Right kidney (tissue), 9 donors: ENCODE data around the gene BRCA2.

ENCODE experiments used
- DNase-seq: peaks from one replicate; pipeline ENCODE4 v3.0.0-alpha.2; 2016
- long read RNA-seq, 8 donors: transcript quantifications; one replicate each; lab custom pipeline, GENCODE V29; 2026

The BRCA2 gene, protein sequence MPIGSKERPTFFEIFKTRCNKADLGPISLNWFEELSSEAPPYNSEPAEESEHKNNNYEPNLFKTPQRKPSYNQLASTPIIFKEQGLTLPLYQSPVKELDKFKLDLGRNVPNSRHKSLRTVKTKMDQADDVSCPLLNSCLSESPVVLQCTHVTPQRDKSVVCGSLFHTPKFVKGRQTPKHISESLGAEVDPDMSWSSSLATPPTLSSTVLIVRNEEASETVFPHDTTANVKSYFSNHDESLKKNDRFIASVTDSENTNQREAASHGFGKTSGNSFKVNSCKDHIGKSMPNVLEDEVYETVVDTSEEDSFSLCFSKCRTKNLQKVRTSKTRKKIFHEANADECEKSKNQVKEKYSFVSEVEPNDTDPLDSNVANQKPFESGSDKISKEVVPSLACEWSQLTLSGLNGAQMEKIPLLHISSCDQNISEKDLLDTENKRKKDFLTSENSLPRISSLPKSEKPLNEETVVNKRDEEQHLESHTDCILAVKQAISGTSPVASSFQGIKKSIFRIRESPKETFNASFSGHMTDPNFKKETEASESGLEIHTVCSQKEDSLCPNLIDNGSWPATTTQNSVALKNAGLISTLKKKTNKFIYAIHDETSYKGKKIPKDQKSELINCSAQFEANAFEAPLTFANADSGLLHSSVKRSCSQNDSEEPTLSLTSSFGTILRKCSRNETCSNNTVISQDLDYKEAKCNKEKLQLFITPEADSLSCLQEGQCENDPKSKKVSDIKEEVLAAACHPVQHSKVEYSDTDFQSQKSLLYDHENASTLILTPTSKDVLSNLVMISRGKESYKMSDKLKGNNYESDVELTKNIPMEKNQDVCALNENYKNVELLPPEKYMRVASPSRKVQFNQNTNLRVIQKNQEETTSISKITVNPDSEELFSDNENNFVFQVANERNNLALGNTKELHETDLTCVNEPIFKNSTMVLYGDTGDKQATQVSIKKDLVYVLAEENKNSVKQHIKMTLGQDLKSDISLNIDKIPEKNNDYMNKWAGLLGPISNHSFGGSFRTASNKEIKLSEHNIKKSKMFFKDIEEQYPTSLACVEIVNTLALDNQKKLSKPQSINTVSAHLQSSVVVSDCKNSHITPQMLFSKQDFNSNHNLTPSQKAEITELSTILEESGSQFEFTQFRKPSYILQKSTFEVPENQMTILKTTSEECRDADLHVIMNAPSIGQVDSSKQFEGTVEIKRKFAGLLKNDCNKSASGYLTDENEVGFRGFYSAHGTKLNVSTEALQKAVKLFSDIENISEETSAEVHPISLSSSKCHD (N-terminal part only)
- long read RNA-seq, donor 1 = 0 reads
- long read RNA-seq, donor 2 = 0 reads
- long read RNA-seq, donor 3 = 0 reads
- long read RNA-seq, donor 4 = 0 reads
- long read RNA-seq, donor 5, partial matches to known transcripts = 0 of 1 reads
- long read RNA-seq, donor 5, other reads (novel, unspliced or antisense) = 0 of 1 reads
- long read RNA-seq, donor 6 = 0 reads
- long read RNA-seq, donor 7 = 0 reads
- long read RNA-seq, donor 8 = 0 reads

DNA sequence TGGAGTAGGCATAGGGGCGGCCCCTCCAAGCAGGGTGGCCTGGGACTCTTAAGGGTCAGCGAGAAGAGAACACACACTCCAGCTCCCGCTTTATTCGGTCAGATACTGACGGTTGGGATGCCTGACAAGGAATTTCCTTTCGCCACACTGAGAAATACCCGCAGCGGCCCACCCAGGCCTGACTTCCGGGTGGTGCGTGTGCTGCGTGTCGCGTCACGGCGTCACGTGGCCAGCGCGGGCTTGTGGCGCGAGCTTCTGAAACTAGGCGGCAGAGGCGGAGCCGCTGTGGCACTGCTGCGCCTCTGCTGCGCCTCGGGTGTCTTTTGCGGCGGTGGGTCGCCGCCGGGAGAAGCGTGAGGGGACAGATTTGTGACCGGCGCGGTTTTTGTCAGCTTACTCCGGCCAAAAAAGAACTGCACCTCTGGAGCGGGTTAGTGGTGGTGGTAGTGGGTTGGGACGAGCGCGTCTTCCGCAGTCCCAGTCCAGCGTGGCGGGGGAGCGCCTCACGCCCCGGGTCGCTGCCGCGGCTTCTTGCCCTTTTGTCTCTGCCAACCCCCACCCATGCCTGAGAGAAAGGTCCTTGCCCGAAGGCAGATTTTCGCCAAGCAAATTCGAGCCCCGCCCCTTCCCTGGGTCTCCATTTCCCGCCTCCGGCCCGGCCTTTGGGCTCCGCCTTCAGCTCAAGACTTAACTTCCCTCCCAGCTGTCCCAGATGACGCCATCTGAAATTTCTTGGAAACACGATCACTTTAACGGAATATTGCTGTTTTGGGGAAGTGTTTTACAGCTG is at the start of gene BRCA2, which contains the start of gene ZAR1L:
Gene BRCA2 (plus strand): TSS at position 271 of the 790 bp plus-strand sequence. CDS start 953 bp downstream, outside the sequence.
Gene ZAR1L (minus strand): TSS at position 126 of the 790 bp plus-strand sequence. CDS start 3,438 bp downstream, outside the sequence.
- DNase-seq = peak; percentile 92

- no peak for DNase-seq
Measured at GRCh38 chr13:32265726-32266125, 49.6 kb upstream of the BRCA2 start.

DNA sequence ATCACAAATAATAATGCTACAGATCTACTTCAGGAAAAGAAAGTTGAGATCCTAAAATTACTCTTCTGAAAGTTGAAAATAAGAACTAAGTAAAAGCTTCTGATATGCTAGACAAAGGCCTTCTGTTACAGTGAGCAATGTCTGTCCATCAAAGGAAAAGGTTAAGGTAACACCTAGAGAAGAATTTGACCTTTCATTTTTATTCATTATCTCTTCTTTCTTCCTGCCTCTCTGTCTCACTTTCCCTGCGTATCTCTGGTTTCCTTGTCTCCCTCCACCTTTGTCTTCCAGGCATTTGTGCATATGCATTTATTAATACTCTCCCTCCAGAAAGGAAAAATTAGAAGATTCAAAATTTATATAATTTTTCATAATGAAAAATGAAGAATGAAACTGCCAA is 49.2 kb upstream of the BRCA2 start:
- no peak for DNase-seq

DNA sequence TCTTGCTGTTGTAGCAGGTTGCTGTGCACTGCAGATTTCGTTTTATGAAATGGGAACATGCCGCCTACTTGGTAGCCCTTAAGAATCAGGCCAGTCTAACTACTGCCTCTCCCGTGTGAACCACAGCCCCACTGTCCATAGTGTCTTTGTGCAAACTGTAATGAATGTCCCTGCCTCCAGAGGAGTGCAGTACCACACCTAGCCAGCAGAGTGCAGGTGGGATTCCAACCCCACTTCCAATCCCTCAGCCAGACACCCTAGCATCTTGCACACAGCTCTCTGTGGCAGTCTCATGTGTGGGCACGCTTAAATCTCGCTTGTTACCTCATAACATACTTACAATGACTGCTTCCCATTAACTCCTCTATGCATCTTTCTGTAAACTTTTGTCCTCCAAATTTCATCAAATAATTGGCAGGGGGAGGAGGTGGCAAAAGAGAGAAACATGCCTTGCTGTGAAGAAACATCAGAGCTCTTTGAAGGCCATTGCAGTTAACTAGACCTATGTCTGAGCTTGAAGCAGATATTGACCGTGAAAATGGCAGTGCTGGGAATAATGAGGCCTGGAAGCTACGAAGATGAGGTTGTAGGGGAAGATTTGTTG is 47.4 kb upstream of the BRCA2 start:
- DNase-seq = no peak

GRCh38 chr13:32272021-32272683 is 43.2 kb upstream of the BRCA2 start:
- DNase-seq = no peak

DNA sequence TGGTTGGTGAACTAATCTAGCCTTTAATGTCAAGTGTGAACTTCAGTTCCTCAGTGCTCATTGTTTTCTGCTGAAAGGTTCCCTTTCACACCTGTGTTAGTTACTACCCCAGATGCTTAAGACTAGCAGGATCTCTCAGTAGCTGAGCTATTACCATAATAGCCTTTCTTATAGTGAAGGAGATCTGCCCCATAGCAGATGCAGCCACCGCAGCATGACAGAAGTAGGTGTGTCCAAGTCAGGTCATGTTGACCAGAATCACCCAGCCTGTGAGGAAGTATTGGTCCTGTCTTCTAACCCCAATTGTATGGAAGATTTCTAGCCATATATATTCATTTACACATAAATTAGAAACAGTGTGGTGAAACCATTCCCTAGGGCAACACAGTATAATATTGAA is 37.5 kb upstream of the BRCA2 start:
- DNase-seq = no peak

- no peak for DNase-seq
Measured at GRCh38 chr13:32278426-32278825, 36.9 kb upstream of the BRCA2 start.

GRCh38 chr13:32281096-32281495 is 34.2 kb upstream of the BRCA2 start:
- no peak for DNase-seq

- DNase-seq = no peak
Measured at GRCh38 chr13:32282096-32282711, 33.1 kb upstream of the BRCA2 start.

- DNase-seq = peak; percentile 33
Measured at GRCh38 chr13:32284927-32285632, 30.2 kb upstream of the BRCA2 start.

GRCh38 chr13:32285633-32285965 is 29.7 kb upstream of the BRCA2 start:
- DNase-seq = no peak

DNA sequence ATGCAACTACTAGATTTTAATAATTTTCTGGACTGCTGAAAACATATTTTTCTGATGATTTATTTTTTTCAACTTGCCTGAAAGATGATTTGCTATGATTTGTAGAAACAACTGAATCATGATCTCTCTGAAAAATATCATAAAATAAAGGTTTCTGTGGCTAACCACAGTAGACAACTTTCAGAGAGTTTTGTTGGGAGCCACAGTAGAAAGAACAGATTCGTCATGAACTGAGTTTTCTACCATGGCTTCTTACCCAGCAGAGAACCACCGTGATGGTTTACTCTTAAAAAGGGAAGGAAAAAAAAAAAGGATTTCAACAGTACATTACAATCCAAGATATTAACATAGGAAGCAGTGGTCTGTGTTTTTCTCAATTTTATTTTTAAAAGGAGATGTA is 18.1 kb upstream of the BRCA2 start:
- no peak for DNase-seq

DNA sequence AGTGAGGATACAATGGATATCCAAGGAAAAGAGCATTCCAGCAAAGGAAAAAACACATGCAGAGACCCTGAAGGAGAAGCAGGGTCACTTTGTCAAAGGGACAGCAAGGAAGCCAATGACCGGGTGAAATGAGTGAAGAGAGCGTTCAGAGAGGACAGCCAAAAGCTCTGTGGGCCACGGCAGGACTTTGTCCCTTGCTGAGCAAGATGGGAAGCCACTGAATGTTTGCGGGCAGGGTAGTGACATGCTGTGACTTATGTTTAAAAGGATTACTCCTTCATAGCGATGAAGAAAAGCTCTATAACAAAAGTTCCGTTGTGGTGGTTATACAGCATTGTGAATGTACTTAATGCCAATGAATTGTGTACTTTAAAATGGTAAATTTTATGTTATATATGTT is 16.6 kb upstream of the BRCA2 start:
- DNase-seq = no peak

DNA sequence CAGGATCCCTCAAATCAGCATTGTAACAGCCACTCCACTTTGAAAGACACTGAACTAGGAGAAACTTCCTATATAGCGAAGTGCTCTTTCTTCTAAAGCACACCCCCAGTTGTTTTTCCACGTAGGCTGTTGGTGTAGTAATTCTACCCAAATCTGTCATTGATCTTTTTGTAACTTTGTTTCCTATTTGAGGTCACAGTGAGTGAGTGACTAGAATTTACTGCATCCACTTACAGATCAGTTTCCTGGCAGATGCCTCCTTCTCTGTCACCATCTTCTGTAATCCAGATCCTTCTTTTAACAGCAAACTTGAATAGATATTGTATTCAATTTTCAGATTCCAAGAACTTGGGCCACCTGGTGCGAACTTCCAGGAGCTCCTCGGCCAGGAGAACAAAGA is 15.4 kb upstream of the BRCA2 start:
- no peak for DNase-seq

GRCh38 chr13:32300406-32300805 is 14.9 kb upstream of the BRCA2 start:
- no peak for DNase-seq

GRCh38 chr13:32300920-32301319 is 14.4 kb upstream of the BRCA2 start:
- DNase-seq = no peak

DNA sequence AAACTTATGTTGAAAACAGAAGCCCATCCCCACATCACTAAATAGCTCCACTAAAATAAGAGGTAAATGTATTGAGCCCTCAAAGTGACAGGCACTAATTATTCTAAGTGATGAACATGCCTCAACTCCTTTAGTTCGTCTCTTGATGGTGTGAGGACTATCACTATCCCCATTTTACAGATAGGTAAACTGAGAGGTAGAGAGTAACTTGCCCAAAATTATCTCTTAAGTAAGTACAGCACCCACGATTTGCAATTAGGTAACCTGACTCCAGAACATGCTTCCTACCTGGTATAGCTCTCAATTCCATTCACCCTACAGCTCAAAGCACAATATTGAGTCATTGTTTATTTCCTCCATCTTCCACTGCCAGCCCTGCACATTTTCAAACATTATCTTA is 12.8 kb upstream of the BRCA2 start:
- no peak for DNase-seq

GRCh38 chr13:32305646-32306045 is 9.7 kb upstream of the BRCA2 start:
- no peak for DNase-seq
